ENCODE measurements around the gene MCTP1. TPM values are rescaled to one million over a fixed set of nuclear protein-coding genes. Genes with fewer than 3 reads are reported as not detected.
A peak's percentile ranks its signal among the peaks of the same experiment; 100 is the strongest.

The MCTP1 gene
- total RNA-seq, 2 donors from 2014 or later, result 5.1 to 10.0 TPM

DNA sequence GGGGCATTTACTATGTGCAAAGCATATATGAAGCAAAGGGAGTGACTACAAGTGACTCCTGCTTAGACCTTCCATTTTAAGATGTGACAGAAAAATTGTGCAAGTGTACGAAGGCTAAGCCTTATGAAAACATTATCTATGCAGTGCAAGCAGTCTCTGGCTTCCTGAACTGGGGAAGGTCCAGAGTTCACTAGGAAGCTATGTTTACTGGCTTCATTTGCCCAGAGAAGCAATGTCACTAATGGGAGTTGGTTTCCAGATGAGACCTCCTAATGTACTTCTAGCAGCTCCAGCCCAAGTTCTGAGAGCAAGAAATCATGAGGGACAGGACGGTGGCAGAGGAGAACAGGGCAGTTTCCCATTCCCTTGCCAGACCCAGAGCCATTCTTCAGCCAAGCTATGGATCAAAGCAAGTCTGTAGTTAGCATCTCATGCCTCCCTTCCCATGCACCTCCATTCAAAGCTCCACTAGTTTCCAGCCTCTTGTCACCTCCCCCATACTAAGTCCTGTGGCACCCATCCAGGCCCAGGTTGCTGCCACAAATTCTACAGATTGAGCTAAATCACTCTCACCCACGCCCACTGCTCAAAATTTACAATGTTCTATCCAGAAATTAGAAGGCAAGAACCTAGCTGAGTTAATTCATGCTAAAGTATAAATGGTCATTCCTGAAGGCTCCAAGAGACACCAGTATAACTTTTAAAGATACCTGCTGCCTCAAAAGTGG, 21.8 kb downstream of the MCTP1 start:
- no peak for DNase-seq (ENCODE audit: low spot score)
- TF ChIP-seq, protein P1, sequence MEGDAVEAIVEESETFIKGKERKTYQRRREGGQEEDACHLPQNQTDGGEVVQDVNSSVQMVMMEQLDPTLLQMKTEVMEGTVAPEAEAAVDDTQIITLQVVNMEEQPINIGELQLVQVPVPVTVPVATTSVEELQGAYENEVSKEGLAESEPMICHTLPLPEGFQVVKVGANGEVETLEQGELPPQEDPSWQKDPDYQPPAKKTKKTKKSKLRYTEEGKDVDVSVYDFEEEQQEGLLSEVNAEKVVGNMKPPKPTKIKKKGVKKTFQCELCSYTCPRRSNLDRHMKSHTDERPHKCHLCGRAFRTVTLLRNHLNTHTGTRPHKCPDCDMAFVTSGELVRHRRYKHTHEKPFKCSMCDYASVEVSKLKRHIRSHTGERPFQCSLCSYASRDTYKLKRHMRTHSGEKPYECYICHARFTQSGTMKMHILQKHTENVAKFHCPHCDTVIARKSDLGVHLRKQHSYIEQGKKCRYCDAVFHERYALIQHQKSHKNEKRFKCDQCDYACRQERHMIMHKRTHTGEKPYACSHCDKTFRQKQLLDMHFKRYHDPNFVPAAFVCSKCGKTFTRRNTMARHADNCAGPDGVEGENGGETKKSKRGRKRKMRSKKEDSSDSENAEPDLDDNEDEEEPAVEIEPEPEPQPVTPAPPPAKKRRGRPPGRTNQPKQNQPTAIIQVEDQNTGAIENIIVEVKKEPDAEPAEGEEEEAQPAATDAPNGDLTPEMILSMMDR (IDR thresholded peaks at IDR 0.05), result no peak
- no peaks in the 10 kb centered on the region for H3K36me3 ChIP-seq
- no peaks in the 10 kb centered on the region for H3K27me3 ChIP-seq
- H3K4me1 ChIP-seq, result no peaks in the 10 kb centered on the region
- H3K4me3 ChIP-seq, result no peak overlapping the region
- H3K9me3 ChIP-seq, result no peaks in the 10 kb centered on the region
- no peak overlapping the region for H3K27ac ChIP-seq

DNA sequence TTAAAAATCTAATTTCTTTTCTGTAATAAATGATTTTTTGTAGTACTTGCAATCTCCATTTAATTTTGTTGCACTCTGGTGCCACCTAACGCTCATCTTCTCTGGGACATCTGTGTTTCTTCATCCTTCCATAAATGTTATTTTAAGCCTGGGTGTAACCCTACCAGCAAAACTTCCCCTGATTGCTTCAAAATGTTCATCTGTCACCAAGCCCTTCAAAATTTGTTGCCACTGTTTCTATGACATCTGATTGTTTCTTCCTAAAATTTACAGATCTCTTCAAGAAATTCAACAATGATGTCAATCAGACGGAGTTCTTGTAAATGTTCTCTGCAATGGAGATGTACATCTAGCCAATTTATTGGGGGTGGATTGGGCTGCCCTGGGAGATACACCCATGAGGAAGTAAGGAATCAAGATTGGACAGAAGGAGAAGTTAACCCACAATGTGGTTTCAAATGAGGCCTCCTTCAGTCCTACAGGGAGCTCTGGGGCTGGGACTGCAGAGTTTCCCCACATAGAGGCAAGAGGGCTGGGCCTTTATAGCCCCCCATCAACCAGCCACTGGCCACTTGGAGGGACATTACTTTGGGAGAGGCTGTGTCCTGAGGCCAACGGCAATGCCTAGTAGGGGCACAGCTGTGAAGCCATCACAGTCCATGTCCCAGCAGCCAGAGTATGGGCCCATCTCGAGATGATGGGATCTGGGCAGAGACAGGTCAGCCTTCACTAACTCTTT, 23.3 kb downstream of the MCTP1 start:
- DNase-seq (ENCODE audit: low spot score), result no peak
- TF ChIP-seq, protein P1 (IDR thresholded peaks at IDR 0.05), result peak in 1 of 2 donors; percentile 43
- no peaks in the 10 kb centered on the region for H3K9me3 ChIP-seq
- no peak overlapping the region for H3K4me3 ChIP-seq
- no peaks in the 10 kb centered on the region for H3K27me3 ChIP-seq
- H3K36me3 ChIP-seq, result no peaks in the 10 kb centered on the region
- H3K4me1 ChIP-seq, result no peaks in the 10 kb centered on the region
- no peak overlapping the region for H3K27ac ChIP-seq

DNA sequence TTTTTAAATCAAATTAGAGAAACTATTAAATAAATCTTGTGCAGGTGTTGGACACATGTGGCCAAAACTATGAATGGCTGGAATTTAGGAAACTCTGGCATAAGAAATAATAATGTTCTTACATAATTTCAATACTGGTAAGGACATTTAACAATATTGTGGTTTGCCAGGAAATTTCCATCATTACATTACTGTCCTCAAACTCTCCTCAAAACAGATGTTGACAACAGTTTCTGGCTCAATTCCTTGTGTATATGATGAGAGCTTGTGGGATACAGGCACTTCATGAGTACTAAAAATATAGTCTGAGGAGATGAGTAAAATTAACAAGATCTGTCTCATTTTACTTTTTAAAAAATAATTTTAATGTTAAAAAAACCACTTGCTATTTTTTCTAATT, 27.9 kb downstream of the MCTP1 start:
- H3K9me3 ChIP-seq, result no peaks in the 10 kb centered on the region
- TF ChIP-seq, protein P1 (IDR thresholded peaks at IDR 0.05), result no peak
- no peak overlapping the region for H3K27ac ChIP-seq
- H3K4me3 ChIP-seq, result no peak overlapping the region
- no peaks in the 10 kb centered on the region for H3K36me3 ChIP-seq
- H3K4me1 ChIP-seq, result no peaks in the 10 kb centered on the region
- H3K27me3 ChIP-seq, result no peaks in the 10 kb centered on the region
- DNase-seq (ENCODE audit: low spot score), result no peak

DNA sequence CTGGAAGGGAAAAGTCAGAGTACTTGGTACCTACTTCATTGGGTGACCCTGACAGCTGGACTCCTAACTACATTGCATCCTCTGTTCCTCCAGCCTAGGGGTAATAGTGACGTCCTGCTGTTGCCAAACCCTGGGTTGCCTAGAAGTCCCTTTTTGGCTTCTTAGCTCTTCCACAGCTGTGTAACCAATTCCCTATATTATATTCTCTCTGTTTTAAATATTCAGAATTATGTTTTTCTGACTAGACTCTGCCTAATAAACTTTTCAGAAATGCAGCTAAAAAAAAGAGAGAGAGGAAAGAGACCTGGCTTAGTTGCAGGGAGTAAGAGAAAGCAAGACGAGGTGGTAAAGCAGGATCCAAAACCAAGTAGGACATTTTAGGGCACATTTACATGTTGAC, 28.4 kb downstream of the MCTP1 start:
- TF ChIP-seq, protein P1 (IDR thresholded peaks at IDR 0.05), result no peak
- Histone ChIP-seq H3K4me3 (no peak overlapping the region), H3K9me3 (no peaks in the 10 kb centered on the region), H3K4me1 (no peaks in the 10 kb centered on the region), H3K27me3 (no peaks in the 10 kb centered on the region), H3K36me3 (no peaks in the 10 kb centered on the region), H3K27ac (no peak overlapping the region)
- no peak for DNase-seq (ENCODE audit: low spot score)

DNA sequence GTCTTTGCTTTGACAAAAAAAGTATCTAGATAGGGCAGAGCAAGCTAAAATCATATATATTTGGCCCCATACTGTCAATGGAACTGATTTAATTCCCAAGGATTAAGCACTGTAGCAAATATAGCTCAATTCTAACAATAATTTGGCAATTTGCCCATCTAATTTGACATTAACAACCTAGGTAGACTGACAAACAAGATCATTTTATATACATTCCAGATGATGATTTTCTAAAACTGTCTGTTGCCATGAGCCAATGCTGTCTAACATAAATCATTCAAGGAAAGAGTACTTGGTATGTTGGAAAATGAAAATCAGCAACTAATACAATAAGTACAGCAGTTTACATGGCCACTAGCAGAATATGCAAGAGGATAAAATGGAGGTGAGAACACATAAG, 32.1 kb downstream of the MCTP1 start:
- H3K27ac ChIP-seq, result no peak overlapping the region
- TF ChIP-seq, protein P1 (IDR thresholded peaks at IDR 0.05), result no peak
- H3K27me3 ChIP-seq, result no peaks in the 10 kb centered on the region
- H3K9me3 ChIP-seq, result no peaks in the 10 kb centered on the region
- no peaks in the 10 kb centered on the region for H3K36me3 ChIP-seq
- H3K4me1 ChIP-seq, result no peaks in the 10 kb centered on the region
- no peak overlapping the region for H3K4me3 ChIP-seq
- DNase-seq (ENCODE audit: low spot score), result no peak

All from right atrium auricular region (tissue), 2 donors.